ENCODE data around the gene TPST1.

DNA sequence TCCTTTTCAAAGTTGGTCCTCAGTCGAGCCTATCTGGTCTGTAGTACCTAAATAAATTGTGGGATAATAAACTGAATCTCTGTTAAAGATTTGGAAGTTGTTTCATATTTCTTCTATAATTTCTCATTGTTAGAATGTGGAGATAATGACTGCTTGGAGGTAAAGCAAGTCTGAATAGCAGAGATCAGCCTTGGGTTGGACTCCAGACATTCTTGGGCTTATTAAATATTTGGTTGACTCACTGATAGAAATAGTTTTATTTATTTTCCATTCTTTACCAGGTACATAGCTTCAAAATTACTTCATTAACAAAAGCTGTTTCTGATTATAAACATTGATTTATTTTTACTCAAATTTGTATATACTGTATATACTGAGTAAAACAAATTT lies 34.3 kb downstream of the TPST1 start:
- TF ChIP-seq ZNF384 (IDR thresholded peaks at IDR 0.05): no peak
- no peak for TF ChIP-seq HDGF (IDR thresholded peaks at IDR 0.05; ENCODE audit: borderline replicate concordance)
- TF ChIP-seq FOXA1 (IDR thresholded peaks at IDR 0.05): no peak
- no peak for TF ChIP-seq FOXM1 (IDR thresholded peaks at IDR 0.05; ENCODE audit: borderline replicate concordance)
